HepG2 (cell line): Measurements from ENCODE around the gene ADCY10. TPM values are rescaled to one million over a fixed set of nuclear protein-coding genes. Genes with fewer than 3 reads are reported as not detected.
A peak's percentile ranks its signal among the peaks of the same experiment; 100 is the strongest.

ENCODE experiments used
- ATF1 ChIP-seq: IDR thresholded peaks from 2 replicates; pipeline ENCODE4 v1.6.1; 2016; ENCODE audit warnings: mild to moderate bottlenecking, control low read depth
- DPF2 ChIP-seq: sonication (generic); formaldehyde crosslinking; IDR thresholded peaks from 2 replicates; pipeline ENCODE4 v1.4.0; 2020; ENCODE audit warnings: mild to moderate bottlenecking, low read depth, missing genetic modification reagents, borderline replicate concordance
- DR1 ChIP-seq: sonication (generic); formaldehyde crosslinking; IDR thresholded peaks from 2 replicates; pipeline ENCODE4 v1.8.0; 2021; ENCODE audit warnings: mild to moderate bottlenecking, missing genetic modification reagents, inconsistent platforms
- FOXM1 ChIP-seq: sonication (generic); formaldehyde crosslinking; IDR thresholded peaks from 2 replicates; pipeline ENCODE4 v1.5.0; 2020; ENCODE audit warnings: missing genetic modification reagents
- GATAD2A ChIP-seq: IDR thresholded peaks from 2 replicates; pipeline ENCODE4 v1.6.1; 2016
- GTF2F1 ChIP-seq: fragments of 150-350 bp; IDR thresholded peaks from 2 replicates; pipeline ENCODE4 v1.6.1; 2014; ENCODE audit warnings: low read length
- HMGXB4 ChIP-seq, 2 experiments: sonication (generic) in 1 of 2; formaldehyde crosslinking in 1 of 2; IDR thresholded peaks; 2 replicates each; pipeline versions ENCODE4 v1.4.0 to v1.6.1; 2018 to 2020; ENCODE audit warnings: missing genetic modification reagents in 2 of 2, borderline replicate concordance in 1 of 2, low read depth in 1 of 2, mild to moderate bottlenecking in 1 of 2, missing biosample characterization in 1 of 2
- HOXA5 ChIP-seq: sonication (generic); formaldehyde crosslinking; IDR thresholded peaks from 2 replicates; pipeline ENCODE4 v1.4.0; 2020; ENCODE audit warnings: missing genetic modification reagents
- IKZF1 ChIP-seq: fragments of 450-650 bp; IDR thresholded peaks from 2 replicates; pipeline ENCODE4 v1.7.1; 2016
- ISX ChIP-seq: sonication (generic); formaldehyde crosslinking; conservative IDR thresholded peaks from 2 replicates; pipeline ENCODE4 v1.5.0; 2020; ENCODE audit warnings: missing genetic modification reagents
- KAT2B ChIP-seq: fragments of 150-350 bp; IDR thresholded peaks from 2 replicates; pipeline ENCODE4 v1.6.1; 2014; ENCODE audit warnings: low read depth, low read length, borderline replicate concordance
- KLF11 ChIP-seq: IDR thresholded peaks from 2 replicates; pipeline ENCODE4 v1.6.1; 2016; ENCODE audit warnings: missing compliant biosample characterization
- KLF13 ChIP-seq: sonication (generic); formaldehyde crosslinking; IDR thresholded peaks from 2 replicates; pipeline ENCODE4 v1.4.0; 2020; ENCODE audit warnings: mild to moderate bottlenecking, missing genetic modification reagents
- MAZ ChIP-seq, 2 experiments: sonication (generic) in 1 of 2; formaldehyde crosslinking in 1 of 2; IDR thresholded peaks; 2 replicates each; pipeline versions ENCODE4 v1.5.0 to v1.6.1; 2012 to 2020; ENCODE audit warnings: low read depth in 2 of 2, mild to moderate bottlenecking in 2 of 2, borderline replicate concordance in 1 of 2, improper control_type of control experiment in 1 of 2, low read length in 1 of 2, missing genetic modification reagents in 1 of 2, moderate library complexity in 1 of 2
- PLRG1 ChIP-seq: fragments of 450-650 bp; conservative IDR thresholded peaks from 2 replicates; pipeline ENCODE4 v1.6.1; 2016
- SMYD3 ChIP-seq: sonication (generic); formaldehyde crosslinking; IDR thresholded peaks from 2 replicates; pipeline ENCODE4 v1.8.1; 2023; ENCODE audit warnings: mild to moderate bottlenecking, missing genetic modification reagents
- TEF ChIP-seq: sonication (generic); formaldehyde crosslinking; IDR thresholded peaks from 2 replicates; pipeline ENCODE4 v1.5.0; 2020; ENCODE audit warnings: missing genetic modification reagents
- TERF1 ChIP-seq: sonication (generic); formaldehyde crosslinking; IDR thresholded peaks from 2 replicates; pipeline ENCODE4 v1.8.0; 2022; ENCODE audit warnings: mild to moderate bottlenecking, missing genetic modification reagents, moderate library complexity
- TGIF2 ChIP-seq: IDR thresholded peaks from 2 replicates; pipeline ENCODE4 v1.6.1; 2016; ENCODE audit warnings: control low read depth, missing compliant biosample characterization
- YEATS2 ChIP-seq: sonication (generic); formaldehyde crosslinking; IDR thresholded peaks from 2 replicates; pipeline ENCODE4 v1.4.0; 2020; ENCODE audit warnings: missing genetic modification reagents, borderline replicate concordance
- ZNF224 ChIP-seq: sonication (generic); formaldehyde crosslinking; IDR thresholded peaks from 2 replicates; pipeline ENCODE4 v1.5.0; 2020; ENCODE audit warnings: mild to moderate bottlenecking, missing genetic modification reagents
- ZNF329 ChIP-seq: sonication (generic); formaldehyde crosslinking; IDR thresholded peaks from 2 replicates; pipeline ENCODE4 v1.9.0; 2021; ENCODE audit warnings: low read depth, mild to moderate bottlenecking, missing genetic modification reagents
- ZNF383 ChIP-seq: sonication (generic); formaldehyde crosslinking; IDR thresholded peaks from 2 replicates; pipeline ENCODE4 v1.4.0; 2020; ENCODE audit warnings: missing genetic modification reagents, mild to moderate bottlenecking, borderline replicate concordance
- ZNF639 ChIP-seq: conservative IDR thresholded peaks from 2 replicates; pipeline ENCODE4 v1.6.1; 2018; ENCODE audit warnings: missing genetic modification reagents
- ZNF691 ChIP-seq: sonication (generic); formaldehyde crosslinking; IDR thresholded peaks from 2 replicates; pipeline ENCODE4 v1.4.0; 2020; ENCODE audit warnings: missing genetic modification reagents, low read depth, mild to moderate bottlenecking, borderline replicate concordance
- polyA plus RNA-seq, 8 experiments: library from polyadenylated mRNA; depleted of rRNA in 3 of 8; stranded (reverse) in 7 of 8; unstranded in 1 of 8; fragments of >200 nt; fragmentation: Illumina TruSeq in 4 of 8; extraction: Trizol in 4 of 8; gene quantifications; 2 replicates each; pipeline versions ENCODE4 v1.2.1 to v1.2.3, GENCODE V29; 2011 to 2016; ENCODE audit warnings: low read depth in 4 of 8, missing spikeins in 1 of 8, mixed read lengths in 1 of 8; ENCODE audit not compliant: insufficient read depth in 1 of 8
- total RNA-seq, 5 experiments: library from RNA; depleted of rRNA; stranded (reverse); fragments of >200 nt; fragmentation: Illumina TruSeq; extraction: Trizol; gene quantifications; 2 replicates each; pipeline ENCODE4 v1.2.3, GENCODE V29; 2016; ENCODE audit warnings: low read depth in 1 of 5

ADCY10 gene
- total and polyA plus RNA-seq, 2 of the 13 experiments (the other 11 are each of a cell fraction or from before 2014, with no cell fraction given): 0.02 to 0.03 TPM

- TF ChIP-seq ZNF639 (CRISPR knock-in tag) (no peak; the same call in 1 of the 2 replicates), ZNF691 (CRISPR knock-in tag) (no peak), KAT2B (no peak), DPF2 (CRISPR knock-in tag) (no peak), FOXM1 (CRISPR knock-in tag) (no peak), ZNF224 (CRISPR knock-in tag) (peak; percentile 64; the same call in 1 of the 2 replicates), DR1 (no peak), KLF11 (CRISPR knock-in tag) (no peak), GATAD2A (no peak), HOXA5 (CRISPR knock-in tag) (no peak; the same call in 1 of the 2 replicates), MAZ (IDR thresholded peaks at IDR 0.05; ENCODE audit: borderline replicate concordance, low read depth, low read length) (no peak), MAZ (CRISPR knock-in tag; IDR thresholded peaks at IDR 0.05; ENCODE audit: low read depth) (no peak; the same call in 1 of the 2 replicates), KLF13 (CRISPR knock-in tag) (no peak), SMYD3 (CRISPR knock-in tag) (no peak), HMGXB4 (CRISPR knock-in tag; IDR thresholded peaks at IDR 0.05; ENCODE audit: borderline replicate concordance in 1 of 2, low read depth in 1 of 2) (peak in 1 of 2 experiments; percentile 62; a peak in 1 of 4 replicates), TERF1 (no peak), IKZF1 (no peak), ISX (CRISPR knock-in tag) (no peak; the same call in 1 of the 2 replicates), TGIF2 (peak; percentile 70), ATF1 (CRISPR knock-in tag) (no peak), YEATS2 (CRISPR knock-in tag) (no peak), GTF2F1 (no peak; the same call in 1 of the 2 replicates), PLRG1 (no peak), ZNF329 (peak; percentile 38; the same call in 1 of the 2 replicates), TEF (CRISPR knock-in tag) (0 out of 2 replicates have a peak, but pooled peaks have one; percentile 13), ZNF383 (CRISPR knock-in tag) (no peak)
Measured at GRCh38 chr1:167935216-167936067, 21.5 kb upstream of the ADCY10 start (continued).
